ENCODE data around the gene GLB1L2.

GRCh38 chr11:134372961-134373360, 41.2 kb downstream of the GLB1L2 start:
- TF ChIP-seq, protein P1, sequence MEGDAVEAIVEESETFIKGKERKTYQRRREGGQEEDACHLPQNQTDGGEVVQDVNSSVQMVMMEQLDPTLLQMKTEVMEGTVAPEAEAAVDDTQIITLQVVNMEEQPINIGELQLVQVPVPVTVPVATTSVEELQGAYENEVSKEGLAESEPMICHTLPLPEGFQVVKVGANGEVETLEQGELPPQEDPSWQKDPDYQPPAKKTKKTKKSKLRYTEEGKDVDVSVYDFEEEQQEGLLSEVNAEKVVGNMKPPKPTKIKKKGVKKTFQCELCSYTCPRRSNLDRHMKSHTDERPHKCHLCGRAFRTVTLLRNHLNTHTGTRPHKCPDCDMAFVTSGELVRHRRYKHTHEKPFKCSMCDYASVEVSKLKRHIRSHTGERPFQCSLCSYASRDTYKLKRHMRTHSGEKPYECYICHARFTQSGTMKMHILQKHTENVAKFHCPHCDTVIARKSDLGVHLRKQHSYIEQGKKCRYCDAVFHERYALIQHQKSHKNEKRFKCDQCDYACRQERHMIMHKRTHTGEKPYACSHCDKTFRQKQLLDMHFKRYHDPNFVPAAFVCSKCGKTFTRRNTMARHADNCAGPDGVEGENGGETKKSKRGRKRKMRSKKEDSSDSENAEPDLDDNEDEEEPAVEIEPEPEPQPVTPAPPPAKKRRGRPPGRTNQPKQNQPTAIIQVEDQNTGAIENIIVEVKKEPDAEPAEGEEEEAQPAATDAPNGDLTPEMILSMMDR (IDR thresholded peaks at IDR 0.05; ENCODE audit: insufficient read depth, low read length, poor library complexity, severe bottlenecking) = no peak
- TF ChIP-seq EZH2phosphoT487 (conservative IDR thresholded peaks at IDR 0.05; ENCODE audit: low read length) = no peak
